CD1c-positive myeloid dendritic cell (primary cell): Measurements from ENCODE around the gene SREK1IP1.

ENCODE experiments used
- DNase-seq: peaks from one replicate; pipeline ENCODE4 v3.0.0-alpha.2; 2016; ENCODE audit errors: extremely low spot score

Gene SREK1IP1

DNA sequence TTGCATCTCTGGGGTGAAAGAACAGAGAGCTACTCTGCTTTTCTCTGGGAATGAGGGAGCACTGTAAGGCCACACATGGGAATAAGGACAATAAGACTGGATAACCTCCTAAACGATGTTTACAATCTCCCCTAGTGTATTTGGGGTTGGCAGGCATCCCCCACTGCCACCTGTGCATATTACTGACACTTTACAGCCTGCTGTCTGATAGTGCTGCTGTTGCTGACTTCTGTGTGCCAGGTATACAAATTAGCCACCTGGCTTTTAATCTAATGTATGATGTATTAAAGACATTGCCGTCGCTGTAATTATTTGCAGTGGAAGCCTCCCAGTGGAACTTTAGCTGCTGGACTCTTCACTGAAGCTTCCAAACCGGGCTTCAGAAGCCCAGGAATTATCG is 82.6 kb downstream of the SREK1IP1 start:
- DNase-seq, result no peak

DNA sequence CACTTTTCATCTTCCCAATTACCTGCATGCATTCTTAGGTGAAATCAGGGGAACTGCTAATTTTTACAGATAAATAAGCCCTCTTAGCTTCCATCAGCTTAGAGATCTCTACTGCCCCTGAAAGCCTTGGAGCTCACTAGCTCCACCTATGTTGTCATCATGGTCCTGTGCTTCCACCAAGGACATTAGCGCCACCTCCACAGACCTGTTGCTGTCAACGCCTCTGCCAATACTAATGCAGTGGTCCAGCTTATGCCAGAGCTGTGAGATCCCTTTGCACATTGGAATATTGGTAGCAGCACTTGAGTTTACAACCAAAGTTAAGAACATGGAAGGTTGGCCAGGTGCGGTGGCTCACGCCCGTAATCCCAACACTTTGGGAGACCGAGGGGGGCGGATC is 85.9 kb downstream of the SREK1IP1 start:
- no peak for DNase-seq

DNA sequence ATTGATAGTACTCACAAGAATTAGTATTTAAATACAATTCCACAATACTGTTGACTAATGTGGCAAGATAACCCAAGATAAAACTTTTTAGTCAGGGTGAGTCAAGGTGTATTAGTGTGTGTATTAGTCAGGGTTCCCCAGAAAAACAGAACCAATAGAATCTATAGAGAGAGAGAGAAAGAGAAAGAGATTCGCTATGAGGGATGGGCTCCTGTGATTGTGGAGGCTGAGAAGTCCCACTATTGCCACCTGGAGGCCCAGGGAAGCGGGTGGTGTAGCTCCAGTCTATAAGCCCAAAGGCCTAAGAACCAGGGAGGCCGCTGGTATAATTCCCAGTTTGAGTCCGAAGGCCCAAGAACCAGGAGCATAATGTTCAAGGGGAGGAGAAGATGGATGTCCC is 88.2 kb downstream of the SREK1IP1 start:
- DNase-seq, result no peak

DNA sequence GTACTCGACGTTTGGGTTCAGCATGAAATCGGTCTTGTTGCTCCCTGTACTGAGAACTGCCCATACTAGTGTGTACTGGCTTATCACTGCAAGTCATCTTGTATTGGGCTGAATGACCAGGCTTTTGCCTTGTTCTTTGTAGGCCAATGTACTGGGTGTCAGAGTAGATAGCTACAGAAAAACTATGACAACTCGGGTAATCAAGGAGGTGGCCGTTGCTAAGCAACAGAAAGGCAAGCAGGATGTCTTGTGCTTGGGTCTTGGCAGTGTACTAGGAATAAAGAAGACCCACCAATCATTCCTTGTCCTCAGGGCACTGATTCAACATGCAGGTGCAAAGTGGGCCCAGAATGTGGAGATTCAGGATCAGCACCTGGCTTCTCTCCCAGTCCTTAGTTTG is 90.1 kb downstream of the SREK1IP1 start:
- no peak for DNase-seq

DNA sequence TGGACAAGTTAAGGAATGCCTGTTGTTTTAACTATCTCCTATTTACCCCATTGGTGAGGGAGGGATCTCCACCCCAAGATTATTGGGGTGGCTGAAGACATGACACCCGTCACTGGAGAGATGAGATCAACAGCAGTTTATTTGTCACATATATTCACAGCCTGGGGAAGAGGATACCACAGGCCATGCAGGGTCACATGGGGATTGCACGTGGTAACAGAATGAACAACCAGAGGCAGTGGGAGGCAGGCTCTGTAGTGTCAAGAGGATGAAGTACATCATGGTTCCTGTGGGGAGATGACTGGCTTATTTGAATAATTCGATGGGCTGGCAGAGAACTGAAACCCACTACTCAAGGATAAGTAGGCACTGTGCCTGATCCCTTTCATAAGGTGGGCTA is 96.8 kb downstream of the SREK1IP1 start:
- DNase-seq, result no peak

DNA sequence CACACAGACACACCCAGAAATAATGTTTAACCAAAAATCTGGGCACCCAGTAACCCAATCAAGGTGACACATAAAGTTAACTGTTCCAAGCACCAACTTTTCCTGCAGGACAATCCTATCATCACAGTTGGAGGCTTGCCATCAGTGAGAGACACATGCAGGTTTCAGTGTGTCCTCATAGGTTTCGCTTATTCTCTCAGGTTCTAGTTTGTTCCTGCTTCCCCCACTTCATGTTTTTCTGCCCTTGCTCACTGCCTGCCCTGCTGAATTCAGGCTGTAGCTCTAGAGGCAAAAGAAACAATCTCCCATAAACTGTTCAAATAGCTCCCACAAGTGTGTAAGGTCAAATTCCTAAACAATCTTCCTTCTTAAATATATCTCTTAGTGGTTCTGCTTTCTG is 98.2 kb downstream of the SREK1IP1 start:
- DNase-seq, result no peak
